GM12891 (cell line): ENCODE data around the gene PTPN2.

Source experiments
- PAX5 ChIP-seq: IDR thresholded peaks from 2 replicates; pipeline ENCODE4 v1.6.1; 2011; ENCODE audit warnings: low read length, moderate library complexity, mild to moderate bottlenecking; ENCODE audit not compliant: insufficient read depth, severe bottlenecking
- POLR2A ChIP-seq: IDR thresholded peaks from 2 replicates; pipeline ENCODE4 v1.6.1; 2011; ENCODE audit warnings: low read depth, low read length, control low read depth
- POLR2AphosphoS5 ChIP-seq: IDR thresholded peaks from 2 replicates; pipeline ENCODE4 v1.6.1; 2011; ENCODE audit warnings: low read depth, low read length, control low read depth
- POU2F2 ChIP-seq: IDR thresholded peaks from 2 replicates; pipeline ENCODE4 v1.6.1; 2011; ENCODE audit warnings: low read depth, mild to moderate bottlenecking, control low read depth, low read length, moderate library complexity
- SPI1 ChIP-seq: IDR thresholded peaks from 2 replicates; pipeline ENCODE4 v1.6.1; 2011; ENCODE audit warnings: low read depth, low read length, control low read depth

GRCh38 chr18:12751891-12752290, 132.1 kb downstream of the PTPN2 start:
- TF ChIP-seq POLR2A, result no peak
- TF ChIP-seq PAX5, result no peak
- TF ChIP-seq POU2F2, result no peak
- TF ChIP-seq SPI1, result no peak
- TF ChIP-seq POLR2AphosphoS5, result no peak
